Activated CD4-positive, alpha-beta T cell treated with anti-CD3 and anti-CD28 coated beads, Interleukin-2, Interleukin-6, amounts not matched to agents 100 ng/mL and 50 ng/mL, durations not matched to agents 16 hours and 8 hours (primary cell): Measurements from ENCODE around the gene UBL4A.

Experiments used
- DNase-seq: peaks from one replicate; pipeline ENCODE4 v3.0.0-alpha.2; 2020

UBL4A gene

DNA sequence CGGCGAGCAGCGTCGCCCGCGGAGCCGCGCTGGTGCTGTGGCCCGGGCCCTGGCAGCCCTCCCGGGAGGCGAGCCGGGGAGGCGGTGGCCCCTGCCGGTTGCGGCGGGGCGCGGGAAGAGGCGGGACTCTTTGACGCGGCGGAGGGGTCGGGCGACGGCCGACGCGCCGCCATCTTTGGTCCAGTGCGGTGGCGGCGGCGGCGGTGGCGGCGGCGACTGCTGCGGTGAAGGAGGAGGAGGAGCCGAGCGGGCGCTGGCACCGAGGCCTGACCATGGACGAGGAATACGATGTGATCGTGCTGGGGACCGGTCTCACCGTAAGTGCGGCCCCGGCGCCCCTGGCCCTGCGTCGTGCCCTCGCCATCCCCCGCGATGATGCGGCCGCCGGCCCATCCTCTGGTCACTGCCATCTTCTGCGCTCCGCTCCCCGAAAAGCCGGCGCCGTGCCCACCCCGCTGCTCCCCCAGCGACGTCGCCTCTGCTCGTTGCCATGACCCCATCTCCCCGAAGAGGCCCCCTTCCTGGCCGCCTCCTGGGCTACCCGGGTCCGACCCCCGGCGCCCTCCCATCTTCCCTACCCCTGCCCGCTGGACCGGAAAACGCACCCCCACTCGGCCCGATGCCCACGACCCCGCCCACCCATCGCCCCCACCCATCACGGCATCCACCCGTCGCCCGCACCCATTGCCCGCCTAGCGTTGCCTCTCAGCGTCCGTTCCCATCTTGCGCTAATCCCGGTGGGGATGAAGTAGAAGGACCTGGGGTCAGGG lies 49.2 kb downstream of the UBL4A start, which contains the start of gene GDI1:
GDI1 (plus strand) TSS at position 172 of the 770 bp plus-strand sequence; CDS start at position 273, 101 bp downstream.
- DNase-seq = peak; percentile 57

DNA sequence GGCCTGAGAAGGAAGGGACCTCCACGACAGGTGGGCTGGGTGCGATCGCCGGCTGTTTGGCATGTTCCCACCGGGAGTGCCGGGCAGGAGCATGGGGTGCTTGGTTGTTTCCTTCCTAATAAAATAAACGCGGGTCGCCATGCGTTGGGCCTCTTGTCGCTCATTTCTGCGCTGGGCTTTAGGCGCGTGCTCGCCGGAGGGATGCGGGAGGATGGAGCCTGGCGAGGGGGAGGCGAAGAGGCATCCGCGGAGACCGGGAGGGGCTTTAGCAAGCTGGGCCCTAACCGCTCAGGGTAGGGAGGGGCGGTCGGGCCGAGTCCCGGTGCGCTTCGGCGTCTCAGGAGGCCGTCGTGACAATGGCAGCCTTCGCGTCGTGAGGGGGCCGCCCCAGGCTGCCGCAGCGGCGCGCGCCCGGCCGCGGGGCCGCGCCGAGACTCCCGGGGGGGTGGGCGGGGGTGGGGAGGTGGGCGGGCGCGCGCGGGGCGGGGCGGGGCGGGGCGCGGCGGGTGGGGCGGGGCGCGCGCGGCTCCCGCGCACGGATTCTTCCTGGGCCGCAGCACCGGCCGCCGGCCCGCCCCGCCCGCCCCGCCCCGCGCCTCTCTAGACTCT lies 49.9 kb downstream of the UBL4A start:
- peak; percentile 53 for DNase-seq

DNA sequence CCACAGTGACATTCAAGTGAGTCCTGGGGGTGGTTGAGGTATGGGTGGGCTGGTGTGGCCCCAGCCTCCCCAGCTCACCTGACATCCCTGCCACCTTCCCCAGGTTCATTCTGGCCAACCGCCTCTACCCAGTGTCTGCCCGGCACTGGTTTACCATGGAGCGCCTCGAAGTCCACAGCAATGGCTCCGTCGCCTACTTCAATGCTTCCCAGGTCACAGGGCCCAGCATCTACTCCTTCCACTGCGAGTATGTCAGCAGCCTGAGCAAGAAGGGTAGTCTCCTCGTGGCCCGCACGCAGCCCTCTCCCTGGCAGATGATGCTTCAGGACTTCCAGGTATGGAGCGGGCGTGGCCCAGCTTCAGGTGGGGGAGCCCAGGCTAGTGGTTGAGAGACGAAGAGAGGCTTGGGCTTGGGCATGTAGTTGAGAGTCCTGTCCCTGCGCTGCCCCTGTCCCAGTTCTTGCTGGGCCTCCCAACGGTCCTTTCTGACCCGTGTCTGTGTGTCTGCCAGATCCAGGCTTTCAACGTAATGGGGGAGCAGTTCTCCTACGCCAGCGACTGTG lies 51.2 kb downstream of the UBL4A start:
- DNase-seq = no peak

DNA sequence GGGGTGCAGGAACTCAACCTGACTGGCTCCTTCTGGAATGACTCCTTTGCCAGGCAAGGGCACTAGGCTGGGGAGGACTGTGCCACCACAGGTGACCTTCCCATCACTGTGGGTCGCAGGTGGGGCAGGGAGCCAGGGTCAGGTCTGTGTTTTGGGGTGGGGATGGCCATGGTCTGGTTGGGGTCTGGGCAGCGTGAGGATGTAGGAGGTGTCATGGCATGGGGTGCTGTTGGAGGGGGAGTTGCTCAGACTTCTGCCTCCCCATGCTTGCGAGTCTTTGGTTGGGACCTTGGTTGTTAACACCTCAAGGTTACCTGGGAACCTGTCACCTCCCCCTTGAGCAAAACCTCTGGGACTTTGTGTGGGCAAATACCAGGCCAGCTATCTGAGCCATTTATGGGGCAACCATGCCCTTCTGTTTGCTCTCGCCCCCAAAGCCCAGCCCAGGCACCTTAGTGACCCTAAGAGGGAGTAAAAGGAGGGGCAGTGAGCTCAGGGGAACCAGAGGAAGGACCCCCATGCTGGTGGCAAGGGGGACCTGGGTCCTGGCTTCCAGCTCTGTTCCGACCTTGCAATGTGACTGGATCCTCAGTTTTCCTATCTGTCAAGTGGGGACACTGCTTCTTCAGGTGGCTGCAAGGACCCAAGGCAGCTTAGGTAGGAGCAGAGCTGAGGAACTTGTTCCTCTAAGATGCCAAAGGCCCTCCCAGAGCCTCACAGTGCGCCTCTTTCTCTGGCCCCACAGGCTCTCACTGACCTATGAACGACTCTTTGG lies 51.8 kb downstream of the UBL4A start:
- DNase-seq = no peak
